Measurements from ENCODE around the gene ZFYVE21. TPM values are rescaled to one million over a fixed set of nuclear protein-coding genes. Genes with fewer than 3 reads are reported as not detected.
A peak's percentile ranks its signal among the peaks of the same experiment; 100 is the strongest.

ZFYVE21 gene
- total RNA-seq, 1 donor from 2014 or later = 44.0 TPM

DNA sequence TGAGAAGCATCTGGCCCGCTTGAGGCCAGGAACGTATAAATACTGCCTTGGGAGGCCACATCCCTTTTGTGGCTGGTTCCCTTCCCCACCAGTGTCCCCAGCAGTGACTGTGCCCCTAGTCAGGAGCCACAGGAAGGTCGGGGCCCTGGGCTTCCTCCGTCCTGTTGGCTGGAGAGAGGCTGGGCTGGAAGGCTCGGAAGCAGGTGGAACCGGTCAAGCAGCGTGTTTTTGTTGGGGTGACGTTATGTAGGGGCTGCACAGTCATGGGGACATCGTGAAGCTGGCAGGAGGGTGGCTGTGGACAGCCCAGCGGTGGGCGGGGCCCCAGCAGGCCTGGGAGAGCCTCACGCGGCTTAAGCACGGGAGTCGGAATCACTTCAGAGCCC lies 10.5 kb upstream of the ZFYVE21 start:
- H3K27me3 Mint-ChIP-seq (ENCODE audit: low read depth) = peaks cover 4% of the 10 kb centered on the region
- H3K9me3 Mint-ChIP-seq = no peaks in the 10 kb centered on the region
- peak overlapping the region; percentile 52 for H3K27ac Mint-ChIP-seq (ENCODE audit: unreplicated experiment)
- peaks cover 14% of the 10 kb centered on the region for H3K36me3 Mint-ChIP-seq (ENCODE audit: low read depth)
- H3K4me3 Mint-ChIP-seq = peak overlapping the region; percentile 44
- TF ChIP-seq, protein P1, sequence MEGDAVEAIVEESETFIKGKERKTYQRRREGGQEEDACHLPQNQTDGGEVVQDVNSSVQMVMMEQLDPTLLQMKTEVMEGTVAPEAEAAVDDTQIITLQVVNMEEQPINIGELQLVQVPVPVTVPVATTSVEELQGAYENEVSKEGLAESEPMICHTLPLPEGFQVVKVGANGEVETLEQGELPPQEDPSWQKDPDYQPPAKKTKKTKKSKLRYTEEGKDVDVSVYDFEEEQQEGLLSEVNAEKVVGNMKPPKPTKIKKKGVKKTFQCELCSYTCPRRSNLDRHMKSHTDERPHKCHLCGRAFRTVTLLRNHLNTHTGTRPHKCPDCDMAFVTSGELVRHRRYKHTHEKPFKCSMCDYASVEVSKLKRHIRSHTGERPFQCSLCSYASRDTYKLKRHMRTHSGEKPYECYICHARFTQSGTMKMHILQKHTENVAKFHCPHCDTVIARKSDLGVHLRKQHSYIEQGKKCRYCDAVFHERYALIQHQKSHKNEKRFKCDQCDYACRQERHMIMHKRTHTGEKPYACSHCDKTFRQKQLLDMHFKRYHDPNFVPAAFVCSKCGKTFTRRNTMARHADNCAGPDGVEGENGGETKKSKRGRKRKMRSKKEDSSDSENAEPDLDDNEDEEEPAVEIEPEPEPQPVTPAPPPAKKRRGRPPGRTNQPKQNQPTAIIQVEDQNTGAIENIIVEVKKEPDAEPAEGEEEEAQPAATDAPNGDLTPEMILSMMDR (conservative IDR thresholded peaks at IDR 0.05) = no peak
- H3K4me1 Mint-ChIP-seq = peaks cover 27% of the 10 kb centered on the region
- DNase-seq (ENCODE audit: low read depth, low spot score) = no peak

DNA sequence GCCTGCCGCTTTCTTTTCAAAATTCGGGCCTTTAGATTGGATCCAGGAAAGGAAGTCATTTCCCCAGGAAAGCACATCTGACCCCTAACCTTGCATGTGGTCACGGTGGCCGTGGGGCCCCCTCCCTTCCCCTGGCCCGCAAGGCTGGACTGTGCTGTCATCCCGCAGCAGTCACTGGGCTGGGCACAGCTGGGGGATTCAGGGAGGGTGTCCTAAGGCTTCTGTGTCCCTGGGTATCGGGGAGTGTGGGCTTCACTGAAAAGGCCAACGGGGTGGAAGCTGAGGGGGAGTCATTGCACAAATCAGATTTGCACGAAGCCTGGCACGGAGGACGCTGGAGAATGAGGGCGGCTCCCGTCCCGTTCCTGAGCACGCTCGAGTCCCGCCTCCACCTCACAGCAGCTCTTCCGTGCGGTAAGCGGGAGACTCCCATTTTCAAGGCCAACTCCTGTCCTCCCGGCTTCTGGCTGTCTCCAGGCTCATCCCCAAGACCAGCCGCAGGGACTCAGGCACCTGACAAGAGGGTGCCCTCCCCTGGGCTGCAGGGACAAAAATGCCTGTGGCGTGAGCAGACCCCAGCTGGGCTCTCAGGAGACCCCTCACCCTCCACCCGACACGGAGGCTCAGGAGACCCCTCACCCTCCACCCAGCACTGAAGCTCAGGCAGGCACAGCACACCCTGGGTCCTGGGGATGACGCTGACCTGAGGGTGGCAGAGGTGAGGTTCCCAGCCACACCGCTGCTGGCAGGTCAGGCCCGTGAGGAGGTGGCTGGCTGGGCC lies 9.9 kb upstream of the ZFYVE21 start:
- Mint-ChIP-seq H3K4me1 (peaks cover 27% of the 10 kb centered on the region), H3K27me3 (ENCODE audit: low read depth) (peaks cover 4% of the 10 kb centered on the region), H3K27ac (ENCODE audit: unreplicated experiment) (no peak overlapping the region), H3K4me3 (no peak overlapping the region), H3K9me3 (no peaks in the 10 kb centered on the region), H3K36me3 (ENCODE audit: low read depth) (peaks cover 15% of the 10 kb centered on the region)
- TF ChIP-seq, protein P1 (conservative IDR thresholded peaks at IDR 0.05) = no peak
- DNase-seq (ENCODE audit: low read depth, low spot score) = no peak

DNA sequence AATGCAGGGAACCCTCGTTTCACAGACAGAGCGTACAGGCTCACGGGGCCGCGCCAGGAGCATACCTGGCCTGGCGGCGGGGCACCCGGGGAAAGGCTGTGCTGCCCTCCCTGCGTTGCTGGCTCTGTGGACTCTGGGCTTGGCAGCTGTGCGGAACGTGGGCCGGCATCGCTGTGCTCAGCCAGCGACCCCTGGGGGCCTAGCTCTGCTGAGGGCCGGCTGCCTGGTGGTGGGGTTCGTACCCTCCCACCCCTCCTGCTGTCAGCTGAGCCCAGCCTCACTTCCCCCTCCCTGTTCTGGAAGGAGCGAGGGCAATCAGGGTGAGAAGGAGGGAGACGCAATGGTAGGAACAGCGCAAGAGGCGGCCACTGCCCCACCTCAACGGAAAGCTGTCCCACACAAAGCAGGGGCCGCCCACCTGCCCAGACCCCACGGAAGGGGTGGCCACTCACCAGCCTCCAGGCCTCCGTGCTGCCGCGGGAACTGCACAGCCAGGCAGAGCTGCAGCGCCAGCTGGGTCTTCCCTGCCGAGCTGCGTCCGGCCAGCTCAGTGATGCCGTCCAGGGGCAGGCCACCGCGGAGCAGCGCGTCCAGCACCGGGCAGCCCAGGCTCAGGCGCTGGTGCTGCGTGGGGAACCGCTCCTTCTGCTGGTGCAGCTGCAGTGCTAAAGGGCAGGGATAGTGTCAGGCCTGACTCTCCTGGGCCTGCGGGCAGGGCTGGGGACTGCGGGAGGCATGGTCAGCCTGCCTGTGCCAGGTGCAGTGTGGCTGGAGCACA lies 8.9 kb upstream of the ZFYVE21 start:
- Mint-ChIP-seq H3K4me1 (peaks cover 35% of the 10 kb centered on the region), H3K4me3 (no peak overlapping the region), H3K36me3 (ENCODE audit: low read depth) (peaks cover 19% of the 10 kb centered on the region), H3K27me3 (ENCODE audit: low read depth) (peaks cover 9% of the 10 kb centered on the region), H3K9me3 (no peaks in the 10 kb centered on the region), H3K27ac (ENCODE audit: unreplicated experiment) (no peak overlapping the region)
- TF ChIP-seq, protein P1 (conservative IDR thresholded peaks at IDR 0.05) = no peak
- no peak for DNase-seq (ENCODE audit: low read depth, low spot score)

DNA sequence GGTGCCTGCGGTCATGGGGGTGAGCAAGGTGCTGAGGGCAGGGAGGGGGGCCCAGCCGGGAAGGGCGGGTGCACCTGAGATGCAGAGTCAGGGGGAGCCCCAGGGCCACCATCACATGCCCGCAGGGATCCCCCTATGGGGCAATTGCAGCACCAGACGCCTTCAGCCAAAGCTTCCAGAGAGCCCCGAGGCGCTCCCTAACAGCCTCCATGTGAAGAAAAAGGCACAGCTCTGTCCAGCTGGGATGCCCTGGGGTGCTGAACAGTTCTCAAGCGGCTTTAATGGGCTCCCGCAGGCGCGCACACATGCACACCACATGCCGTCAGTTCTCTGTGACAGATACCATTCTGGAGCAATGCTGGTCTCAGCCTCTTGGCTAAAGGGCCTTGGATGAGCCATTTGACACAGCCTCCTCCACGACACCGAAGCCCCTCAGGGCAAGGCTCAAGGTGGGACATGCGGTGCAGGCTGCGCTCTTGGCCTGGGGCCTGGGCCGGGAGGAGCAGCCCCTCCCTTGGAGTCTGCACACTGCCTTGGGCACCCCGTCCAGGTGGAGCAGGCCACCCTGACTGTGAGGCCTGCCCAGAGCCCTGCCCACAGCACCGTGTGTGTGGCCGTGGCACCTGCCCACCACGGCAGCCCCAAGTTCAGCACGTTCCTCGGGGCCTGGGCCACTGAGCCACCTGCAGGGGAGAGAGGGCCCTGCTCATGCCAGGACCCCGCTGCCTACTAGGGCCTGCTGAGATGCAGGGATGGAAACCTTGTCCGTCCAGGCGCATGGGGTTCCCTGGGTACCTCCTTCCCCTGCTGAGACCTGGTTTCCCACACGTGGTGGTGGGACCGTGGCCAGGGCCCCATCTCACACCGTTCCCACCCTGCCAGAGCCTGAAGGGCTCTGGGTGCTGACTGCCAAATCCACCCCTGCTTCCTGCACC lies 8.0 kb upstream of the ZFYVE21 start:
- Mint-ChIP-seq H3K27me3 (ENCODE audit: low read depth) (peaks cover 9% of the 10 kb centered on the region), H3K27ac (ENCODE audit: unreplicated experiment) (no peak overlapping the region), H3K36me3 (ENCODE audit: low read depth) (peaks cover 19% of the 10 kb centered on the region), H3K4me1 (peaks cover 33% of the 10 kb centered on the region), H3K4me3 (no peak overlapping the region), H3K9me3 (no peaks in the 10 kb centered on the region)
- DNase-seq (ENCODE audit: low read depth, low spot score) = no peak
- TF ChIP-seq, protein P1 (conservative IDR thresholded peaks at IDR 0.05) = no peak

DNA sequence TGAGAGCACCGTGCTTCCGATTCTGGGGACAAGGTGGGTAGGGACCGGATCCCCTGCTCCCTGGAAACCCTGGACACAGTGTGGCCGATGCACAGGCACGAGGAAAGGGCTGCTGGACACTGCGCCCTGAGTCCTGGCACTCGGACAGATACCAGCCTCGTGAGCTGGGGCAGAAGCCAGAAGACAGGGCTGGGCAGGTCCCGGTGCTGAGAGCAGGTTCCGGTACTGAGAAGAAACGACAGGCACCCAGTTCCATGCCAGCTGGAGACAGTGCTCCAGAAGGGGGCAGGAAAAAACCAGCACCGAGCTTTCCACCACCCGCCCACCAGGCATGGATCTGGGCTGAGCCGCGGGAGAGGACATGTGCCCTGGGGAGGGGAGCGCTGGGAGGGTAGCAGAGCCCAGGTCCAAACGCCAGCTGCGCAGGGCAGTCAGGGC lies 6.8 kb upstream of the ZFYVE21 start:
- no peak for DNase-seq (ENCODE audit: low read depth, low spot score)
- Mint-ChIP-seq H3K9me3 (no peaks in the 10 kb centered on the region), H3K27ac (ENCODE audit: unreplicated experiment) (peak overlapping the region; percentile 71), H3K4me3 (peak overlapping the region; percentile 31), H3K4me1 (peaks cover 30% of the 10 kb centered on the region), H3K36me3 (ENCODE audit: low read depth) (peaks cover 19% of the 10 kb centered on the region), H3K27me3 (ENCODE audit: low read depth) (peaks cover 12% of the 10 kb centered on the region)
- TF ChIP-seq, protein P1 (conservative IDR thresholded peaks at IDR 0.05) = no peak

Data from neural crest cell (in vitro differentiated cells).